ENCODE results near the gene CIDEB.
"Not testable (repeated sequence)": the region's sequence is repeated elsewhere in the genome, so short reads cannot be mapped to it uniquely, and the experiment has no call there.

Gene CIDEB

GRCh38 chr14:24307575-24308341 is at the start of gene CIDEB:
TSS of gene CIDEB (minus strand) at chr14:24307977. CDS start at chr14:24307858, 119 bp downstream.
- DNase-seq (ENCODE audit: low spot score) (no peak), ATAC-seq (ENCODE audit: low read depth) (peak; percentile 34; the same call in 2 of the 3 replicates)
- Histone ChIP-seq H3K36me3 (ENCODE audit: low read depth) (peaks cover 43% of the 10 kb centered on the region), H3K9me3 (ENCODE audit: severe bottlenecking) (no peaks in the 10 kb centered on the region), H3K4me1 (ENCODE audit: insufficient read depth, poor library complexity, severe bottlenecking) (peaks cover 16% of the 10 kb centered on the region), H3K27ac (ENCODE audit: poor library complexity, severe bottlenecking) (peak within 1 kb of the TSS; percentile 76), H3K27me3 (ENCODE audit: insufficient read depth, poor library complexity, severe bottlenecking) (no peaks in the 10 kb centered on the region), H3K4me3 (ENCODE audit: severe bottlenecking) (no peak within 1 kb of the TSS)
- peak; percentile 98 for TF ChIP-seq CTCF (IDR thresholded peaks at IDR 0.05; ENCODE audit: poor library complexity, severe bottlenecking)

GRCh38 chr14:24356208-24356607 is 48.4 kb upstream of the CIDEB start:
- no peak for DNase-seq (ENCODE audit: low spot score)

GRCh38 chr14:24355009-24355408 is 47.2 kb upstream of the CIDEB start:
- Histone ChIP-seq H3K27ac (ENCODE audit: poor library complexity, severe bottlenecking) (no peak overlapping the region), H3K27me3 (ENCODE audit: insufficient read depth, poor library complexity, severe bottlenecking) (no peaks in the 10 kb centered on the region), H3K4me1 (ENCODE audit: insufficient read depth, poor library complexity, severe bottlenecking) (peaks cover 7% of the 10 kb centered on the region), H3K4me3 (ENCODE audit: severe bottlenecking) (no peak overlapping the region), H3K9me3 (ENCODE audit: severe bottlenecking) (no peaks in the 10 kb centered on the region), H3K36me3 (ENCODE audit: low read depth) (no peaks in the 10 kb centered on the region)
- ATAC-seq (ENCODE audit: low read depth) (peak; percentile 17; the same call in 1 of the 3 replicates), DNase-seq (ENCODE audit: low spot score) (no peak)
- TF ChIP-seq CTCF (IDR thresholded peaks at IDR 0.05; ENCODE audit: poor library complexity, severe bottlenecking) = no peak

More at GRCh38 chr14:24356208-24356607, 48.4 kb upstream of the CIDEB start:
- Histone ChIP-seq H3K27me3 (ENCODE audit: insufficient read depth, poor library complexity, severe bottlenecking) (no peaks in the 10 kb centered on the region), H3K36me3 (ENCODE audit: low read depth) (no peaks in the 10 kb centered on the region), H3K4me3 (ENCODE audit: severe bottlenecking) (no peak overlapping the region), H3K4me1 (ENCODE audit: insufficient read depth, poor library complexity, severe bottlenecking) (peaks cover 7% of the 10 kb centered on the region), H3K27ac (ENCODE audit: poor library complexity, severe bottlenecking) (no peak overlapping the region), H3K9me3 (ENCODE audit: severe bottlenecking) (no peaks in the 10 kb centered on the region)
- TF ChIP-seq CTCF (IDR thresholded peaks at IDR 0.05; ENCODE audit: poor library complexity, severe bottlenecking) = no peak
- ATAC-seq (ENCODE audit: low read depth) = no peak

- H3K27me3 ChIP-seq (ENCODE audit: insufficient read depth, poor library complexity, severe bottlenecking); H3K4me3 ChIP-seq (ENCODE audit: severe bottlenecking); DNase-seq (ENCODE audit: low spot score); H3K36me3 ChIP-seq (ENCODE audit: low read depth); H3K4me1 ChIP-seq (ENCODE audit: insufficient read depth, poor library complexity, severe bottlenecking); H3K9me3 ChIP-seq (ENCODE audit: severe bottlenecking); ATAC-seq (ENCODE audit: low read depth): not testable (repeated sequence)
- peak overlapping the region; percentile 10 for H3K27ac ChIP-seq (ENCODE audit: poor library complexity, severe bottlenecking)
Observed at GRCh38 chr14:24354482-24354825, 46.7 kb upstream of the CIDEB start.

- ATAC-seq (ENCODE audit: low read depth) = peak; percentile 35; the same call in 2 of the 3 replicates
- Histone ChIP-seq H3K27ac (ENCODE audit: poor library complexity, severe bottlenecking) (peak overlapping the region; percentile 10), H3K4me3 (ENCODE audit: severe bottlenecking) (no peak overlapping the region), H3K36me3 (ENCODE audit: low read depth) (no peaks in the 10 kb centered on the region), H3K4me1 (ENCODE audit: insufficient read depth, poor library complexity, severe bottlenecking) (peaks cover 7% of the 10 kb centered on the region), H3K27me3 (ENCODE audit: insufficient read depth, poor library complexity, severe bottlenecking) (no peaks in the 10 kb centered on the region), H3K9me3 (ENCODE audit: severe bottlenecking) (no peaks in the 10 kb centered on the region)
- no peak for TF ChIP-seq CTCF (IDR thresholded peaks at IDR 0.05; ENCODE audit: poor library complexity, severe bottlenecking)
- DNase-seq (ENCODE audit: low spot score) = no peak
Observed at GRCh38 chr14:24353559-24354481, 46.0 kb upstream of the CIDEB start.
